GM12878 (cell line): Measurements from ENCODE around the gene NR1D1. TPM values are rescaled to one million over a fixed set of nuclear protein-coding genes. Genes with fewer than 3 reads are reported as not detected.

Source experiments
- BHLHE40 ChIP-seq, 2 experiments: fragments of 450-650 bp in 1 of 2; IDR thresholded peaks; 2 replicates each; pipeline ENCODE4 v1.6.1; 2011 to 2017; ENCODE audit warnings: low read depth in 2 of 2, borderline replicate concordance in 1 of 2, improper control_type of control experiment in 1 of 2, low read length in 1 of 2, mild to moderate bottlenecking in 1 of 2
- CHD4 ChIP-seq: fragments of 200-600 bp; sonication (generic); IDR thresholded peaks from 2 replicates; pipeline ENCODE4 v1.6.1; 2016; ENCODE audit warnings: mild to moderate bottlenecking
- GABPA ChIP-seq: IDR thresholded peaks from 2 replicates; pipeline ENCODE4 v1.6.1; 2014; ENCODE audit warnings: antibody characterized with exemption, low read depth, mild to moderate bottlenecking, inconsistent platforms
- IKZF1 ChIP-seq: fragments of 450-650 bp; conservative IDR thresholded peaks from 2 replicates; pipeline ENCODE4 v1.6.1; 2017; ENCODE audit warnings: antibody characterized with exemption, mild to moderate bottlenecking
- IRF5 ChIP-seq: fragments of 450-650 bp; IDR thresholded peaks from 2 replicates; pipeline ENCODE4 v1.6.1; 2017; ENCODE audit warnings: borderline replicate concordance
- MYB ChIP-seq: fragments of 150-350 bp; IDR thresholded peaks from 2 replicates; pipeline ENCODE4 v1.6.1; 2014; ENCODE audit warnings: mild to moderate bottlenecking, low read depth, low read length, borderline replicate concordance
- MYC ChIP-seq: IDR thresholded peaks from 2 replicates; pipeline ENCODE4 v1.6.1; 2011; ENCODE audit warnings: mild to moderate bottlenecking, low read length, moderate library complexity, inconsistent platforms; ENCODE audit not compliant: insufficient read depth, insufficient replicate concordance, insufficient read length, severe bottlenecking
- NFXL1 ChIP-seq: fragments of 450-650 bp; IDR thresholded peaks from 2 replicates; pipeline ENCODE4 v1.6.1; 2017; ENCODE audit warnings: antibody characterized with exemption, mild to moderate bottlenecking, borderline replicate concordance
- NKRF ChIP-seq: fragments of 450-650 bp; conservative IDR thresholded peaks from 2 replicates; pipeline ENCODE4 v1.6.1; 2017; ENCODE audit warnings: mild to moderate bottlenecking, moderate library complexity
- NR2C2 ChIP-seq: IDR thresholded peaks from 2 replicates; pipeline ENCODE4 v1.6.1; 2011; ENCODE audit warnings: borderline replicate concordance, low read depth; ENCODE audit not compliant: control insufficient read depth, insufficient read length
- PAX8 ChIP-seq: fragments of 450-650 bp; IDR thresholded peaks from 2 replicates; pipeline ENCODE4 v1.6.1; 2017; ENCODE audit warnings: mild to moderate bottlenecking, moderate library complexity
- RAD51 ChIP-seq: fragments of 450-650 bp; IDR thresholded peaks from 2 replicates; pipeline ENCODE4 v1.6.1; 2016; ENCODE audit warnings: moderate library complexity, mild to moderate bottlenecking, inconsistent platforms
- RB1 ChIP-seq: fragments of 450-650 bp; formaldehyde crosslinking; IDR thresholded peaks from 2 replicates; pipeline ENCODE4 v1.6.1; 2017; ENCODE audit warnings: mild to moderate bottlenecking, borderline replicate concordance
- SIN3A ChIP-seq: IDR thresholded peaks from 2 replicates; pipeline ENCODE4 v1.6.1; 2012; ENCODE audit warnings: low read depth, low read length, improper control_type of control experiment
- SPI1 ChIP-seq: IDR thresholded peaks from 2 replicates; pipeline ENCODE4 v1.6.1; 2011; ENCODE audit warnings: low read depth, mild to moderate bottlenecking, low read length, moderate library complexity, borderline replicate concordance; ENCODE audit not compliant: insufficient read depth
- SREBF1 ChIP-seq: IDR thresholded peaks from 2 replicates; pipeline ENCODE4 v1.6.1; 2012; ENCODE audit warnings: mild to moderate bottlenecking, low read length
- TCF3 ChIP-seq: IDR thresholded peaks from 2 replicates; pipeline ENCODE4 v1.6.1; 2012; ENCODE audit warnings: low read depth, mild to moderate bottlenecking, low read length, borderline replicate concordance; ENCODE audit not compliant: insufficient read depth
- ZBTB33 ChIP-seq: fragments of 450-650 bp; IDR thresholded peaks from 2 replicates; pipeline ENCODE4 v1.6.1; 2017; ENCODE audit warnings: mild to moderate bottlenecking
- ZNF592 ChIP-seq: fragments of 450-650 bp; IDR thresholded peaks from 2 replicates; pipeline ENCODE4 v1.6.1; 2017; ENCODE audit warnings: mild to moderate bottlenecking, moderate library complexity
- ZNF622 ChIP-seq: fragments of 450-650 bp; IDR thresholded peaks from 2 replicates; pipeline ENCODE4 v1.6.1; 2017; ENCODE audit warnings: mild to moderate bottlenecking, inconsistent platforms
- ZZZ3 ChIP-seq: IDR thresholded peaks from 2 replicates; pipeline ENCODE4 v1.6.1; 2011; ENCODE audit warnings: low read depth; ENCODE audit not compliant: control insufficient read depth, insufficient read length
- polyA plus RNA-seq, 11 experiments: library from polyadenylated mRNA; depleted of rRNA in 4 of 11; unstranded in 6 of 11; stranded (reverse) in 5 of 11; fragments of >200 nt; fragmentation: Nextera tagmentation in 4 of 11; fragmentation: Illumina TruSeq in 1 of 11; extraction: Ambion mirVana in 4 of 11; extraction: Trizol in 1 of 11; gene quantifications; 1 replicate in 1 of 11; 2 replicates in 10 of 11; pipeline versions ENCODE4 v1.2.1 to v1.2.3, GENCODE V29; 2011 to 2016; ENCODE audit warnings: inconsistent platforms in 2 of 11, missing spikeins in 2 of 11, low read depth in 1 of 11
- total RNA-seq, 4 experiments: library from RNA; depleted of rRNA in 3 of 4; stranded (reverse); fragments of >200 nt in 3 of 4; fragmentation: Illumina TruSeq in 1 of 4; extraction: Trizol in 1 of 4; gene quantifications; 2 replicates each; pipeline versions ENCODE4 v1.2.1 to v1.2.3, GENCODE V29; 2013 to 2021

The NR1D1 gene
- total and polyA plus RNA-seq, 10 of the 15 experiments (the other 5 are each of a cell fraction or from before 2014, with no cell fraction given) = 0.10 to 3.4 (median 0.94) TPM

- TF ChIP-seq NKRF (peak; percentile 97), SREBF1 (no peak), PAX8 (no peak), ZBTB33 (no peak), CHD4 (no peak), GABPA (no peak), ZNF622 (no peak), RAD51 (peak; percentile 88), BHLHE40 (IDR thresholded peaks at IDR 0.05; ENCODE audit: borderline replicate concordance in 1 of 2, low read depth in 2 of 2, low read length in 1 of 2) (peak; percentile 98), MYC (peak; percentile 91), IKZF1 (no peak; the same call in 1 of the 2 replicates), ZNF592 (no peak), NFXL1 (no peak), RB1 (no peak), ZZZ3 (no peak), SIN3A (peak; percentile 96), MYB (no peak), IRF5 (no peak), TCF3 (no peak), SPI1 (no peak), NR2C2 (no peak)
Measured at GRCh38 chr17:40098846-40099618, 1.4 kb downstream of the NR1D1 start (continued).
